WTC11 (cell line): Measurements from ENCODE around the gene PRKN. TPM values are rescaled to one million over a fixed set of nuclear protein-coding genes. Genes with fewer than 3 reads are reported as not detected.

ENCODE experiments used
- ATAC-seq: fragments of 200-7000 bp; cut with Tn5 transposase; 2 replicates; pipeline ENCODE4 v1.10.0; 2021; ENCODE audit warnings: mild to moderate bottlenecking, moderate library complexity
- CTCF ChIA-PET: fragments of 300-600 bp; sonication (Branson Sonifier 250); formaldehyde crosslinking; loops from one replicate; lab custom pipeline; 2021; ENCODE audit warnings: antibody characterized with exemption; lab: Charles Lee
- POLR2A ChIA-PET: fragments of 350-600 bp; sonication (Branson Sonifier 250); formaldehyde crosslinking; loops from one replicate; lab custom pipeline; 2021; ENCODE audit warnings: antibody characterized with exemption; lab: Charles Lee
- DNase-seq: peaks from one replicate; pipeline ENCODE4 v3.0.0; 2021; ENCODE audit warnings: low spot score
- H3K27ac Mint-ChIP-seq: 2 replicates; pipeline ENCODE4 v1.8.0; 2021; ENCODE audit warnings: mixed read lengths
- H3K27me3 Mint-ChIP-seq: 2 replicates; pipeline ENCODE4 v1.8.0; 2021; ENCODE audit warnings: low read depth, mild to moderate bottlenecking, moderate library complexity, mixed read lengths
- H3K36me3 Mint-ChIP-seq: 2 replicates; pipeline ENCODE4 v1.8.0; 2021; ENCODE audit warnings: mixed read lengths
- H3K4me1 Mint-ChIP-seq: 2 replicates; pipeline ENCODE4 v1.8.0; 2022; ENCODE audit warnings: mixed read lengths
- H3K4me3 Mint-ChIP-seq: 2 replicates; pipeline ENCODE4 v1.8.0; 2021; ENCODE audit warnings: mild to moderate bottlenecking, moderate library complexity, mixed read lengths
- H3K9me3 Mint-ChIP-seq: 2 replicates; pipeline ENCODE4 v1.8.0; 2021; ENCODE audit warnings: mixed read lengths
- CBFB ChIP-seq: sonication (generic); formaldehyde crosslinking; IDR thresholded peaks from 2 replicates; pipeline ENCODE4 v1.8.1; 2022; ENCODE audit warnings: mild to moderate bottlenecking, low read depth, missing genetic modification reagents
- CREB1 ChIP-seq: sonication (generic); formaldehyde crosslinking; IDR thresholded peaks from 2 replicates; pipeline ENCODE4 v1.8.0; 2023; ENCODE audit warnings: mild to moderate bottlenecking, missing genetic modification reagents
- E2F4 ChIP-seq: sonication (generic); formaldehyde crosslinking; IDR thresholded peaks from 2 replicates; pipeline ENCODE4 v1.8.1; 2022; ENCODE audit warnings: low read depth, mild to moderate bottlenecking, moderate library complexity, missing genetic modification reagents, borderline replicate concordance
- EMX1 ChIP-seq: fragments of 250-450 bp; sonication (Bioruptor Pico); IDR thresholded peaks from 2 replicates; pipeline ENCODE4 v1.8.0; 2021; ENCODE audit warnings: mild to moderate bottlenecking
- FOXK1 ChIP-seq: sonication (generic); formaldehyde crosslinking; IDR thresholded peaks from 2 replicates; pipeline ENCODE4 v1.8.0; 2022; ENCODE audit warnings: mild to moderate bottlenecking, moderate library complexity, missing genetic modification reagents
- GABPB1 ChIP-seq: sonication (generic); formaldehyde crosslinking; IDR thresholded peaks from 2 replicates; pipeline ENCODE4 v1.8.1; 2023; ENCODE audit warnings: mild to moderate bottlenecking, missing genetic modification reagents
- GRHL2 ChIP-seq: fragments of 250-450 bp; sonication (Bioruptor Pico); IDR thresholded peaks from 2 replicates; pipeline ENCODE4 v1.8.0; 2022; ENCODE audit warnings: mild to moderate bottlenecking, moderate library complexity; ENCODE audit not compliant: insufficient replicate concordance, severe bottlenecking
- MYBL2 ChIP-seq: sonication (generic); formaldehyde crosslinking; IDR thresholded peaks from 2 replicates; pipeline ENCODE4 v1.8.1; 2023; ENCODE audit warnings: mild to moderate bottlenecking, moderate library complexity, missing genetic modification reagents
- NFE2L1 ChIP-seq: sonication (generic); formaldehyde crosslinking; IDR thresholded peaks from 2 replicates; pipeline ENCODE4 v1.8.1; 2023; ENCODE audit warnings: missing genetic modification reagents
- NFYB ChIP-seq: sonication (generic); formaldehyde crosslinking; conservative IDR thresholded peaks from 2 replicates; pipeline ENCODE4 v1.8.0; 2022; ENCODE audit warnings: low read depth, missing genetic modification reagents
- NR1H2 ChIP-seq: sonication (generic); formaldehyde crosslinking; IDR thresholded peaks from 2 replicates; pipeline ENCODE4 v1.9.0; 2021; ENCODE audit warnings: mild to moderate bottlenecking, moderate library complexity, missing genetic modification reagents
- RELA ChIP-seq: sonication (generic); formaldehyde crosslinking; IDR thresholded peaks from 2 replicates; pipeline ENCODE4 v1.8.1; 2022; ENCODE audit warnings: missing genetic modification reagents, mild to moderate bottlenecking, borderline replicate concordance
- SMAD3 ChIP-seq: sonication (generic); formaldehyde crosslinking; IDR thresholded peaks from 2 replicates; pipeline ENCODE4 v1.8.0; 2022; ENCODE audit warnings: missing genetic modification reagents, mild to moderate bottlenecking, borderline replicate concordance
- TCF7 ChIP-seq: sonication (generic); formaldehyde crosslinking; IDR thresholded peaks from 2 replicates; pipeline ENCODE4 v1.8.0; 2022; ENCODE audit warnings: mild to moderate bottlenecking, low read depth, missing genetic modification reagents, moderate library complexity
- TEAD1 ChIP-seq: sonication (generic); formaldehyde crosslinking; IDR thresholded peaks from 2 replicates; pipeline ENCODE4 v1.8.0; 2022; ENCODE audit warnings: mild to moderate bottlenecking, missing genetic modification reagents
- TP53 ChIP-seq: sonication (generic); formaldehyde crosslinking; IDR thresholded peaks from 2 replicates; pipeline ENCODE4 v1.8.1; 2023; ENCODE audit warnings: mild to moderate bottlenecking, missing genetic modification reagents
- USF1 ChIP-seq: sonication (generic); formaldehyde crosslinking; IDR thresholded peaks from 2 replicates; pipeline ENCODE4 v1.8.0; 2022; ENCODE audit warnings: mild to moderate bottlenecking, missing genetic modification reagents
- ZBTB43 ChIP-seq: sonication (generic); formaldehyde crosslinking; IDR thresholded peaks from 2 replicates; pipeline ENCODE4 v1.8.1; 2023; ENCODE audit warnings: mild to moderate bottlenecking, missing genetic modification reagents
- ZNF138 ChIP-seq: sonication (generic); formaldehyde crosslinking; conservative IDR thresholded peaks from 2 replicates; pipeline ENCODE4 v1.8.1; 2022; ENCODE audit warnings: mild to moderate bottlenecking, moderate library complexity, missing genetic modification reagents
- ZNF219 ChIP-seq: sonication (generic); formaldehyde crosslinking; IDR thresholded peaks from 2 replicates; pipeline ENCODE4 v1.8.0; 2023; ENCODE audit warnings: missing genetic modification reagents, mild to moderate bottlenecking, borderline replicate concordance
- ZNF416 ChIP-seq: fragments of 250-450 bp; sonication (Bioruptor Pico); IDR thresholded peaks from 2 replicates; pipeline ENCODE4 v1.9.0; 2021; ENCODE audit warnings: mild to moderate bottlenecking, inconsistent platforms
- ZNF423 ChIP-seq: fragments of 250-450 bp; sonication (Bioruptor Pico); IDR thresholded peaks from 2 replicates; pipeline ENCODE4 v2.1.2; 2022; ENCODE audit warnings: mild to moderate bottlenecking, moderate library complexity
- ZNF671 ChIP-seq: fragments of 250-450 bp; sonication (Bioruptor Pico); IDR thresholded peaks from 2 replicates; pipeline ENCODE4 v1.8.0; 2021; ENCODE audit warnings: mild to moderate bottlenecking
- total RNA-seq: library from RNA; stranded (reverse); gene quantifications from 3 replicates; pipeline ENCODE4 v1.2.3, GENCODE V29; 2021
- TF ChIP-seq, protein P1 (sequence below): sonication (generic); formaldehyde crosslinking; IDR thresholded peaks from 2 replicates; pipeline ENCODE4 v1.8.1; 2023; ENCODE audit warnings: mild to moderate bottlenecking, moderate library complexity, missing genetic modification reagents
- TF ChIP-seq, protein P2 (sequence below): sonication (generic); formaldehyde crosslinking; conservative IDR thresholded peaks from 2 replicates; pipeline ENCODE4 v1.8.1; 2022; ENCODE audit warnings: mild to moderate bottlenecking, missing genetic modification reagents
- TF ChIP-seq, protein P3 (sequence below): sonication (generic); formaldehyde crosslinking; IDR thresholded peaks from 2 replicates; pipeline ENCODE4 v1.8.1; 2023; ENCODE audit warnings: mild to moderate bottlenecking, missing genetic modification reagents, borderline replicate concordance

PRKN gene
- total RNA-seq, 1 experiment from 2014 or later = 0.59 TPM

DNA sequence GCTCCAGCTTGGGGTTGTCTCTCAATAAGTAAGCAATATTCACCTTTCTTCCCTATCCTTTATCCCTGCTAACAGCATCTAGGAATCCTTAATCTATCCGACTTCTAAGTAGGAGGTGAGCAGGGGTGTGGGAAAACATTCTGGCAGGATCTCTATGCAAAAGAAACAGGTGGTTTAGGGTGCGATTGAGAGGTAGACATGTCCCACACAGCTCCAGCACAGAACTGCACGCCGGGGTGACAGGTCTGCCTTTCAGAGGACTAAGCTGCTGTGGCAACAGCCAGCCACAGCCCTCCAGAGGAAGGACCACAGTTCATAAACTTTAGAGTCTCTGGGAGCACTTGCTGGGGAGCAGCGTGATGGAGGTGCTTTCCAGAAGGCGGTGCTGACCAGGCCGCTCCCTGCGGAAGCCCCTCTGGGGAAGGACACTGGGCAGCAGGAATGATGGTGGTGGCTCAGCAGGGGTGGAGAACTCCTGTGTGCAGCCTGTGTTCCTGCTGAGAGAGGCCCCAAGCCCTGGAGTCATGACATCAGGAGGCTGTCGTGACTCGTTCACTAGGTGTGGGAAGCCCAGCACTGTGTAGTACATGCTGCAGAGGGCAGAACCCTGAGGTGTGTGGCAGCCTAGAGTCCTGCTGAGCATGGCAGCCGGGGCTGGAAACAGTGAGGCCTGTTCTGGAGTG is 509.6 kb downstream of the PRKN start:
- TF ChIP-seq NFYB (CRISPR knock-in tag) (no peak), ZNF138 (CRISPR knock-in tag) (no peak), SMAD3 (CRISPR knock-in tag) (no peak), MYBL2 (CRISPR knock-in tag) (no peak), ZBTB43 (CRISPR knock-in tag) (no peak), EMX1 (no peak), NFE2L1 (CRISPR knock-in tag) (no peak), TCF7 (no peak), FOXK1 (no peak), TEAD1 (CRISPR knock-in tag) (no peak), ZNF423 (CRISPR knock-in tag) (no peak; the same call in 1 of the 2 replicates), ZNF671 (CRISPR knock-in tag) (no peak), NR1H2 (CRISPR knock-in tag) (no peak), RELA (CRISPR knock-in tag) (no peak), E2F4 (CRISPR knock-in tag) (no peak), ZNF219 (CRISPR knock-in tag) (no peak)
- TF ChIP-seq, protein P1, sequence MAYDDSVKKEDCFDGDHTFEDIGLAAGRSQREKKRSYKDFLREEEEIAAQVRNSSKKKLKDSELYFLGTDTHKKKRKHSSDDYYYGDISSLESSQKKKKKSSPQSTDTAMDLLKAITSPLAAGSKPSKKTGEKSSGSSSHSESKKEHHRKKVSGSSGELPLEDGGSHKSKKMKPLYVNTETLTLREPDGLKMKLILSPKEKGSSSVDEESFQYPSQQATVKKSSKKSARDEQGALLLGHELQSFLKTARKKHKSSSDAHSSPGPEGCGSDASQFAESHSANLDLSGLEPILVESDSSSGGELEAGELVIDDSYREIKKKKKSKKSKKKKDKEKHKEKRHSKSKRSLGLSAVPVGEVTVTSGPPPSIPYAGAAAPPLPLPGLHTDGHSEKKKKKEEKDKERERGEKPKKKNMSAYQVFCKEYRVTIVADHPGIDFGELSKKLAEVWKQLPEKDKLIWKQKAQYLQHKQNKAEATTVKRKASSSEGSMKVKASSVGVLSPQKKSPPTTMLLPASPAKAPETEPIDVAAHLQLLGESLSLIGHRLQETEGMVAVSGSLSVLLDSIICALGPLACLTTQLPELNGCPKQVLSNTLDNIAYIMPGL = no peak
- no peaks in the 10 kb centered on the region for H3K27me3 Mint-ChIP-seq
- H3K4me1 Mint-ChIP-seq = no peaks in the 10 kb centered on the region
- no peak overlapping the region for H3K4me3 Mint-ChIP-seq
- no peak overlapping the region for H3K27ac Mint-ChIP-seq
- DNase-seq = no peak
- CTCF ChIA-PET = no interaction called here
- POLR2A ChIA-PET = no interaction called here
- no peaks in the 10 kb centered on the region for H3K36me3 Mint-ChIP-seq
- no peak for ATAC-seq
- H3K9me3 Mint-ChIP-seq = no peaks in the 10 kb centered on the region

DNA sequence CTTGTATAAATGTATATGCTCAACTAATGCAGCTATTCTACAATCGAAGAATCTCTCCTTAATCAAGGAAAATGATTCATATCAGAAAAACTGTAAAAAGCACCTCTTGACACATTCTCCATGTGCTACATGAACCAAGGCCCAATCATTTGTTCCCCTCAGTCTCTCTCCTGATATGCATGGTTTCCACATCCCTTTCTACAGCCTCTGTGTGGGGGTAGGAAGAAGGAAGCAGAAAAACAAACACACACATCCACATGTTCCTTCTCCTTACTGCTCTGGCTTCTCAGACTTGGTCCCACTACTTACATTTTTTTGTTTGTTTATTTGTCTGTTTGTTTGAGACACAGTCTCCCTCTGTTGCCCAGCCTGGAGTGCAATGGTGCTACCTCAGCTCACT is 510.5 kb downstream of the PRKN start:
- no peaks in the 10 kb centered on the region for H3K36me3 Mint-ChIP-seq
- no peak overlapping the region for H3K4me3 Mint-ChIP-seq
- no peaks in the 10 kb centered on the region for H3K9me3 Mint-ChIP-seq
- H3K27ac Mint-ChIP-seq = 0 out of 2 replicates have a peak overlapping the region, but pooled peaks have one; percentile 36
- no peak for ATAC-seq
- no peaks in the 10 kb centered on the region for H3K27me3 Mint-ChIP-seq
- DNase-seq = no peak
- ChIA-PET CTCF (no interaction called here), POLR2A (no interaction called here)
- H3K4me1 Mint-ChIP-seq = peaks cover 2% of the 10 kb centered on the region
- TF ChIP-seq TP53 (CRISPR knock-in tag) (no peak), USF1 (no peak), TCF7 (no peak), EMX1 (no peak), NFYB (CRISPR knock-in tag) (no peak), NR1H2 (CRISPR knock-in tag) (no peak), FOXK1 (no peak), CREB1 (CRISPR knock-in tag) (no peak), GRHL2 (CRISPR knock-in tag) (no peak), ZNF416 (no peak), GABPB1 (no peak), E2F4 (CRISPR knock-in tag) (no peak), CBFB (no peak)
- TF ChIP-seq, protein P2, sequence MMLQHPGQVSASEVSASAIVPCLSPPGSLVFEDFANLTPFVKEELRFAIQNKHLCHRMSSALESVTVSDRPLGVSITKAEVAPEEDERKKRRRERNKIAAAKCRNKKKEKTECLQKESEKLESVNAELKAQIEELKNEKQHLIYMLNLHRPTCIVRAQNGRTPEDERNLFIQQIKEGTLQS (CRISPR knock-in tag) = no peak
- TF ChIP-seq, protein P3, sequence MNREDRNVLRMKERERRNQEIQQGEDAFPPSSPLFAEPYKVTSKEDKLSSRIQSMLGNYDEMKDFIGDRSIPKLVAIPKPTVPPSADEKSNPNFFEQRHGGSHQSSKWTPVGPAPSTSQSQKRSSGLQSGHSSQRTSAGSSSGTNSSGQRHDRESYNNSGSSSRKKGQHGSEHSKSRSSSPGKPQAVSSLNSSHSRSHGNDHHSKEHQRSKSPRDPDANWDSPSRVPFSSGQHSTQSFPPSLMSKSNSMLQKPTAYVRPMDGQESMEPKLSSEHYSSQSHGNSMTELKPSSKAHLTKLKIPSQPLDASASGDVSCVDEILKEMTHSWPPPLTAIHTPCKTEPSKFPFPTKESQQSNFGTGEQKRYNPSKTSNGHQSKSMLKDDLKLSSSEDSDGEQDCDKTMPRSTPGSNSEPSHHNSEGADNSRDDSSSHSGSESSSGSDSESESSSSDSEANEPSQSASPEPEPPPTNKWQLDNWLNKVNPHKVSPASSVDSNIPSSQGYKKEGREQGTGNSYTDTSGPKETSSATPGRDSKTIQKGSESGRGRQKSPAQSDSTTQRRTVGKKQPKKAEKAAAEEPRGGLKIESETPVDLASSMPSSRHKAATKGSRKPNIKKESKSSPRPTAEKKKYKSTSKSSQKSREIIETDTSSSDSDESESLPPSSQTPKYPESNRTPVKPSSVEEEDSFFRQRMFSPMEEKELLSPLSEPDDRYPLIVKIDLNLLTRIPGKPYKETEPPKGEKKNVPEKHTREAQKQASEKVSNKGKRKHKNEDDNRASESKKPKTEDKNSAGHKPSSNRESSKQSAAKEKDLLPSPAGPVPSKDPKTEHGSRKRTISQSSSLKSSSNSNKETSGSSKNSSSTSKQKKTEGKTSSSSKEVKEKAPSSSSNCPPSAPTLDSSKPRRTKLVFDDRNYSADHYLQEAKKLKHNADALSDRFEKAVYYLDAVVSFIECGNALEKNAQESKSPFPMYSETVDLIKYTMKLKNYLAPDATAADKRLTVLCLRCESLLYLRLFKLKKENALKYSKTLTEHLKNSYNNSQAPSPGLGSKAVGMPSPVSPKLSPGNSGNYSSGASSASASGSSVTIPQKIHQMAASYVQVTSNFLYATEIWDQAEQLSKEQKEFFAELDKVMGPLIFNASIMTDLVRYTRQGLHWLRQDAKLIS (CRISPR knock-in tag) = no peak
